ENCODE measurements around the gene OR2H2. TPM values are rescaled to one million over a fixed set of nuclear protein-coding genes. Genes with fewer than 3 reads are reported as not detected.

OR2H2 gene
- polyA plus RNA-seq, 2 of the 4 experiments (the other 2 are of a cell fraction): not detected

DNA sequence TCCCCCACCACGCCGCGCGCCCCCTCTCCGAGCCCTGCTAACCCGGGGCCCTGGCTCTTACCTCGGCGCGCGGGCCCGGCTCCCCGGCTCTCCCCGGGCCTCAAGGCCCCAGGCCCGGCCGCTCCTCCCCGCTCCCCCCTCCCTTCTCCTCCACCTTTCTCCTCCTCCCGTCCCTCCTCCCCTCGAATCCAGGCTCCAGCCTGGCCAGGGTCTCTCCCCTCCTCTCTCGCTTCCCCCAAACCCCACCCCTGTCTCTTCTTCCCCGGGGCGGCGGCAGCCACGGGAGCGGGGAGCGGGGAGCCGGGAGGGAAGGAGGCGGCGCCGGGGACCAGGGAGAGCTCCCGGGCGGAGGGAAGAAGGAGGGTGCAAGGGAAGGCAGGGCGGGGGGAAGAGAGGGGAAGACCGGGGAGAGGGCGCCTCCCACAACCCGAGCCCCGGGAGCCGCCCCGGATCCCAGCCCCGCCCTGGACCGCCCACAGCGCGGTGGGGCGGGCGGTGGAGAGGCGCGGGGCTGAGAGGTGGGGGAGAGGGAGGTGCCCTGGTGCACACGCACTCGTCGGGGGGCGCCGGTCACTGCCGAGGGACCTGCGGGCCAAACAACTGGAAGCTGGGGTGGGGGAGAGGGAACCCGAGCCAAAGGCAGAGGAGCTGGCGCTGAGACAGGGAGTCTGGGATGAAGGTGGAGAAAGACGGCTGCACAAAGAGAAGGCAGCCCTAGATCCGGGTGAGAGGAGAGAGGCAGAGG is 48.0 kb downstream of the OR2H2 start, which contains the start of gene GABBR1 (continued):
- TF ChIP-seq JUN (IDR thresholded peaks at IDR 0.05) (0 out of 5 replicates have a peak, but pooled peaks of 1 of the 2 experiments have one; percentile 30), EHF (CRISPR knock-in tag; IDR thresholded peaks at IDR 0.05) (no peak), SMC3 (IDR thresholded peaks at IDR 0.05) (no peak), NR3C1 (IDR thresholded peaks at IDR 0.05) (no peak), CBX2 (IDR thresholded peaks at IDR 0.05; ENCODE audit: borderline replicate concordance, low read depth) (no peak), ELK1 (IDR thresholded peaks at IDR 0.05; ENCODE audit: low read depth, low read length) (no peak), RARB (CRISPR knock-in tag; IDR thresholded peaks at IDR 0.05) (no peak)

GRCh38 chr6:29633534-29633905 is 48.6 kb downstream of the OR2H2 start:
- Histone ChIP-seq H3K4me3 (peak overlapping the region; percentile 54), H3K4me2 (peak overlapping the region; percentile 94), H3K27ac (peak overlapping the region; percentile 87 to 98), H3K9me3 (no peaks in the 10 kb centered on the region), H3K4me1 (peaks cover 14% of the 10 kb centered on the region)
- FAIRE-seq (no peak), ATAC-seq (peak; percentile 15 to 21; a peak in 5 of 6 replicates), DNase-seq (ENCODE audit: low read depth in 1 of 2, low spot score in 1 of 2) (no peak)
- 32% methylated on average over 7 of the region's 9 CpGs for WGBS (ENCODE audit: missing lambda C conversion rate)
- CTCF ChIA-PET: interaction anchor here (18.2 kb wide), 1 partner anchor 17 kb away, joined by 183 read pairs; no protein-coding TSS in a partner anchor
- POLR2A ChIA-PET: interaction anchor here (1.0 to 2.2 kb wide), 3 partner anchors 9 to 17 kb away, joined by 3 to 13 read pairs (median 5); no protein-coding TSS in a partner anchor
- TF ChIP-seq FOSB (CRISPR knock-in tag; IDR thresholded peaks at IDR 0.05) (no peak), MAX (IDR thresholded peaks at IDR 0.05) (no peak), CEBPB (IDR thresholded peaks at IDR 0.05) (no peak), EP300 (IDR thresholded peaks at IDR 0.05) (no peak), RFX5 (IDR thresholded peaks at IDR 0.05) (no peak), RNF2 (IDR thresholded peaks at IDR 0.05; ENCODE audit: borderline replicate concordance, low read depth) (no peak), TP53 (CRISPR knock-in tag; IDR thresholded peaks at IDR 0.05) (no peak), ZNF302 (CRISPR knock-in tag; IDR thresholded peaks at IDR 0.05) (no peak), CHD2 (IDR thresholded peaks at IDR 0.05; ENCODE audit: low read length, partially characterized antibody) (no peak), KDM5A (IDR thresholded peaks at IDR 0.05) (no peak), MYC (IDR thresholded peaks at IDR 0.05; ENCODE audit: borderline replicate concordance, low read length) (no peak)
- TF ChIP-seq, protein P1, sequence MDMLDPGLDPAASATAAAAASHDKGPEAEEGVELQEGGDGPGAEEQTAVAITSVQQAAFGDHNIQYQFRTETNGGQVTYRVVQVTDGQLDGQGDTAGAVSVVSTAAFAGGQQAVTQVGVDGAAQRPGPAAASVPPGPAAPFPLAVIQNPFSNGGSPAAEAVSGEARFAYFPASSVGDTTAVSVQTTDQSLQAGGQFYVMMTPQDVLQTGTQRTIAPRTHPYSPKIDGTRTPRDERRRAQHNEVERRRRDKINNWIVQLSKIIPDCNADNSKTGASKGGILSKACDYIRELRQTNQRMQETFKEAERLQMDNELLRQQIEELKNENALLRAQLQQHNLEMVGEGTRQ (IDR thresholded peaks at IDR 0.05): no peak
- TF ChIP-seq, protein P2, sequence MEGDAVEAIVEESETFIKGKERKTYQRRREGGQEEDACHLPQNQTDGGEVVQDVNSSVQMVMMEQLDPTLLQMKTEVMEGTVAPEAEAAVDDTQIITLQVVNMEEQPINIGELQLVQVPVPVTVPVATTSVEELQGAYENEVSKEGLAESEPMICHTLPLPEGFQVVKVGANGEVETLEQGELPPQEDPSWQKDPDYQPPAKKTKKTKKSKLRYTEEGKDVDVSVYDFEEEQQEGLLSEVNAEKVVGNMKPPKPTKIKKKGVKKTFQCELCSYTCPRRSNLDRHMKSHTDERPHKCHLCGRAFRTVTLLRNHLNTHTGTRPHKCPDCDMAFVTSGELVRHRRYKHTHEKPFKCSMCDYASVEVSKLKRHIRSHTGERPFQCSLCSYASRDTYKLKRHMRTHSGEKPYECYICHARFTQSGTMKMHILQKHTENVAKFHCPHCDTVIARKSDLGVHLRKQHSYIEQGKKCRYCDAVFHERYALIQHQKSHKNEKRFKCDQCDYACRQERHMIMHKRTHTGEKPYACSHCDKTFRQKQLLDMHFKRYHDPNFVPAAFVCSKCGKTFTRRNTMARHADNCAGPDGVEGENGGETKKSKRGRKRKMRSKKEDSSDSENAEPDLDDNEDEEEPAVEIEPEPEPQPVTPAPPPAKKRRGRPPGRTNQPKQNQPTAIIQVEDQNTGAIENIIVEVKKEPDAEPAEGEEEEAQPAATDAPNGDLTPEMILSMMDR (IDR thresholded peaks at IDR 0.05): no peak

- FAIRE-seq: no peak
- no peak for DNase-seq (ENCODE audit: low read depth in 1 of 2, low spot score in 1 of 2)
- Histone ChIP-seq H3K4me3 (no peak overlapping the region), H3K4me2 (no peak overlapping the region), H3K4me1 (0 out of 3 replicates have a peak, but pooled peaks cover 9% of the 10 kb centered on the region), H3K27ac (no peak overlapping the region), H3K9me3 (no peaks in the 10 kb centered on the region)
- ChIA-PET CTCF (interaction anchor here (18.2 kb wide), 1 partner anchor 13 kb away, joined by 183 read pairs; no protein-coding TSS in a partner anchor), POLR2A (no interaction called here)
- no peak for TF ChIP-seq KDM1A (IDR thresholded peaks at IDR 0.05; ENCODE audit: low read depth)
- TF ChIP-seq CBX2 (IDR thresholded peaks at IDR 0.05; ENCODE audit: borderline replicate concordance, low read depth): no peak
- no peak for ATAC-seq
- 89% methylated on average over 9 of the region's 9 CpGs for WGBS (ENCODE audit: missing lambda C conversion rate)
Observed at GRCh38 chr6:29637247-29637646, 52.3 kb downstream of the OR2H2 start.

Small RNA genes within 50 kb of the gene (small RNA-seq; reads per million reads assigned to genes)
- gene SNORD32B (0 to 0.08 (median 0) reads per million in 6 experiments), gene SUMO2P1 (0 to 1.4 (median 0) reads per million in 6 experiments), gene TMEM183AP1 (0 to 0.52 (median 0) reads per million in 6 experiments)

Other genes starting within 250 kb of the OR2H2 start
- not detected in 2 replicates for gene OR5V1, start 216.3 kb upstream of the OR2H2 start, polyA plus RNA-seq (2011; rRNA removed)
- not detected in 3 replicates for gene OR5V1, start 216.3 kb upstream of the OR2H2 start, polyA plus RNA-seq (2017; fragmentation: RNase III; extraction: RNeasy Plus Mini Kit Qiagen cat#74134 plus additional on column Dnase treatment)
- gene OR12D3, start 209.8 kb upstream of the OR2H2 start, polyA plus RNA-seq (2011; rRNA removed): not detected in 2 replicates
- not detected in 3 replicates for gene OR12D3, start 209.8 kb upstream of the OR2H2 start, polyA plus RNA-seq (2017; fragmentation: RNase III; extraction: RNeasy Plus Mini Kit Qiagen cat#74134 plus additional on column Dnase treatment)
- not detected in 2 replicates for gene OR12D2, start 189.5 kb upstream of the OR2H2 start, polyA plus RNA-seq (2011; rRNA removed)
- not detected in 3 replicates for gene OR12D2, start 189.5 kb upstream of the OR2H2 start, polyA plus RNA-seq (2017; fragmentation: RNase III; extraction: RNeasy Plus Mini Kit Qiagen cat#74134 plus additional on column Dnase treatment)
- not detected in 2 replicates for gene OR12D1, start 170.2 kb upstream of the OR2H2 start, polyA plus RNA-seq (2011; rRNA removed)
- not detected in 3 replicates for gene OR12D1, start 170.2 kb upstream of the OR2H2 start, polyA plus RNA-seq (2017; fragmentation: RNase III; extraction: RNeasy Plus Mini Kit Qiagen cat#74134 plus additional on column Dnase treatment)
- gene OR10C1, start 145.8 kb upstream of the OR2H2 start, polyA plus RNA-seq (2011; rRNA removed): not detected in 2 replicates
- not detected in 3 replicates for gene OR10C1, start 145.8 kb upstream of the OR2H2 start, polyA plus RNA-seq (2017; fragmentation: RNase III; extraction: RNeasy Plus Mini Kit Qiagen cat#74134 plus additional on column Dnase treatment)
- gene OR11A1, start 128.1 kb upstream of the OR2H2 start, polyA plus RNA-seq (2011; rRNA removed): not detected in 2 replicates
- gene OR11A1, start 128.1 kb upstream of the OR2H2 start, polyA plus RNA-seq (2017; fragmentation: RNase III; extraction: RNeasy Plus Mini Kit Qiagen cat#74134 plus additional on column Dnase treatment): not detected in 3 replicates
- not detected in 2 replicates for gene OR2H1, start 128.0 kb upstream of the OR2H2 start, polyA plus RNA-seq (2011; rRNA removed)
- not detected in 3 replicates for gene OR2H1, start 128.0 kb upstream of the OR2H2 start, polyA plus RNA-seq (2017; fragmentation: RNase III; extraction: RNeasy Plus Mini Kit Qiagen cat#74134 plus additional on column Dnase treatment)
- gene MAS1L, start 97.2 kb upstream of the OR2H2 start, polyA plus RNA-seq (2011; rRNA removed): not detected in 2 replicates
- gene MAS1L, start 97.2 kb upstream of the OR2H2 start, polyA plus RNA-seq (2017; fragmentation: RNase III; extraction: RNeasy Plus Mini Kit Qiagen cat#74134 plus additional on column Dnase treatment): not detected in 3 replicates
- 0.19 and 0.30 TPM in 2 replicates for gene UBD, start 25.4 kb upstream of the OR2H2 start, polyA plus RNA-seq (2011; rRNA removed)
- 0.41 to 1.2 TPM (median 0.69 TPM) in 3 replicates for gene UBD, start 25.4 kb upstream of the OR2H2 start, polyA plus RNA-seq (2017; fragmentation: RNase III; extraction: RNeasy Plus Mini Kit Qiagen cat#74134 plus additional on column Dnase treatment)
- 6.8 and 11.0 TPM in 2 replicates for gene GABBR1, start 48.1 kb downstream of the OR2H2 start, polyA plus RNA-seq (2011; rRNA removed)
- gene GABBR1, start 48.1 kb downstream of the OR2H2 start, polyA plus RNA-seq (2017; fragmentation: RNase III; extraction: RNeasy Plus Mini Kit Qiagen cat#74134 plus additional on column Dnase treatment): 8.2 to 9.7 TPM (median 9.0 TPM) in 3 replicates
- not detected in 2 replicates for gene MOG, start 72.0 kb downstream of the OR2H2 start, polyA plus RNA-seq (2011; rRNA removed)
- not detected in 3 replicates for gene MOG, start 72.0 kb downstream of the OR2H2 start, polyA plus RNA-seq (2017; fragmentation: RNase III; extraction: RNeasy Plus Mini Kit Qiagen cat#74134 plus additional on column Dnase treatment)
- gene ZFP57, start 96.0 kb downstream of the OR2H2 start, polyA plus RNA-seq (2011; rRNA removed): 0.07 and 0.08 TPM in 2 replicates
- gene ZFP57, start 96.0 kb downstream of the OR2H2 start, polyA plus RNA-seq (2017; fragmentation: RNase III; extraction: RNeasy Plus Mini Kit Qiagen cat#74134 plus additional on column Dnase treatment): not detected in 3 replicates
- gene HLA-F, start 138.3 kb downstream of the OR2H2 start, polyA plus RNA-seq (2011; rRNA removed): 2.7 and 3.5 TPM in 2 replicates
- 3.1 to 4.5 TPM (median 3.3 TPM) in 3 replicates for gene HLA-F, start 138.3 kb downstream of the OR2H2 start, polyA plus RNA-seq (2017; fragmentation: RNase III; extraction: RNeasy Plus Mini Kit Qiagen cat#74134 plus additional on column Dnase treatment)
- gene HLA-G, start 242.7 kb downstream of the OR2H2 start, polyA plus RNA-seq (2011; rRNA removed): not detected in 2 replicates
- gene HLA-G, start 242.7 kb downstream of the OR2H2 start, polyA plus RNA-seq (2017; fragmentation: RNase III; extraction: RNeasy Plus Mini Kit Qiagen cat#74134 plus additional on column Dnase treatment): 0.06 TPM in 1 of 3 replicates, not detected in the others

All from A549 (cell line).